K562 (cell line): ENCODE data around the gene SPATS2L. TPM values are rescaled to one million over a fixed set of nuclear protein-coding genes. Genes with fewer than 3 reads are reported as not detected.

Experiments
- ARNT ChIP-seq, 2 experiments: fragments of 450-650 bp; IDR thresholded peaks; 2 replicates each; pipeline ENCODE4 v1.6.1; 2016; ENCODE audit warnings: mild to moderate bottlenecking in 1 of 2
- ATF1 ChIP-seq, 2 experiments: fragments of 450-650 bp in 1 of 2; IDR thresholded peaks; 2 replicates each; pipeline ENCODE4 v1.6.1; 2016; ENCODE audit warnings: missing compliant biosample characterization in 1 of 2, missing genetic modification characterization in 1 of 2
- CBX5 ChIP-seq: IDR thresholded peaks from 2 replicates; pipeline ENCODE4 v1.6.1; 2014; ENCODE audit warnings: low read depth, borderline replicate concordance
- CCNT2 ChIP-seq: IDR thresholded peaks from 2 replicates; pipeline ENCODE4 v1.6.1; 2011; ENCODE audit warnings: borderline replicate concordance, low read depth, mild to moderate bottlenecking, moderate library complexity, mixed read lengths, low read length; ENCODE audit not compliant: insufficient read length; ENCODE audit errors: extremely low read depth
- E2F3 ChIP-seq: fragments of 250-450 bp; sonication (Bioruptor Pico); IDR thresholded peaks from 2 replicates; pipeline ENCODE4 v1.4.0; 2020; ENCODE audit warnings: mild to moderate bottlenecking
- EGR1 ChIP-seq: fragments of 450-650 bp; conservative IDR thresholded peaks from 2 replicates; pipeline ENCODE4 v1.6.1; 2017; ENCODE audit warnings: mild to moderate bottlenecking
- ESRRA ChIP-seq: fragments of 450-650 bp; IDR thresholded peaks from 2 replicates; pipeline ENCODE4 v1.6.1; 2014; ENCODE audit warnings: low read depth, mild to moderate bottlenecking, moderate library complexity, borderline replicate concordance
- KDM1A ChIP-seq, 2 experiments: fragments of 450-650 bp; IDR thresholded peaks; 2 replicates each; pipeline ENCODE4 v1.6.1; 2016; ENCODE audit warnings: mild to moderate bottlenecking in 2 of 2
- MED1 ChIP-seq: sonication (generic); formaldehyde crosslinking; IDR thresholded peaks from 2 replicates; pipeline ENCODE4 v1.8.1; 2023; ENCODE audit warnings: missing genetic modification reagents, borderline replicate concordance
- MTA3 ChIP-seq: fragments of 450-650 bp; formaldehyde crosslinking; IDR thresholded peaks from 2 replicates; pipeline ENCODE4 v1.6.1; 2017; ENCODE audit warnings: mild to moderate bottlenecking, borderline replicate concordance
- PTBP1 ChIP-seq: fragments of 200-400 bp; formaldehyde crosslinking; IDR thresholded peaks from 2 replicates; pipeline ENCODE4 v1.6.1; 2017; ENCODE audit warnings: low read depth, low read length
- TAF9B ChIP-seq: fragments of 450-650 bp; IDR thresholded peaks from 2 replicates; pipeline ENCODE4 v1.6.1; 2018; ENCODE audit warnings: mild to moderate bottlenecking; ENCODE audit not compliant: partially characterized antibody
- TARDBP ChIP-seq: fragments of 450-650 bp; IDR thresholded peaks from 2 replicates; pipeline ENCODE4 v1.6.1; 2016
- TFAM ChIP-seq: fragments of 250-450 bp; sonication (Bioruptor Pico); conservative IDR thresholded peaks from 2 replicates; pipeline ENCODE4 v1.5.0; 2021; ENCODE audit warnings: mild to moderate bottlenecking, moderate library complexity
- ZFPM2 ChIP-seq: fragments of 250-450 bp; sonication (Bioruptor Pico); IDR thresholded peaks from 2 replicates; pipeline ENCODE4 v1.5.1; 2022; ENCODE audit warnings: mild to moderate bottlenecking
- ZZZ3 ChIP-seq: fragments of 450-650 bp; IDR thresholded peaks from 2 replicates; pipeline ENCODE4 v1.6.1; 2016; ENCODE audit warnings: antibody characterized with exemption, mild to moderate bottlenecking, moderate library complexity
- polyA plus RNA-seq, 8 experiments: library from polyadenylated mRNA; depleted of rRNA in 4 of 8; stranded (reverse) in 5 of 8; unstranded in 3 of 8; fragments of >200 nt; fragmentation: Nextera tagmentation in 2 of 8; fragmentation: Illumina TruSeq in 1 of 8; extraction: Ambion mirVana in 2 of 8; extraction: Trizol in 1 of 8; gene quantifications; 2 replicates each; pipeline versions ENCODE4 v1.2.1 to v1.2.3, GENCODE V29; 2011 to 2014; ENCODE audit warnings: inconsistent platforms in 1 of 8, missing spikeins in 1 of 8
- total RNA-seq, 7 experiments: library from RNA; depleted of rRNA in 6 of 7; stranded (reverse); fragments of >200 nt in 6 of 7; fragmentation: Illumina TruSeq in 2 of 7; extraction: Trizol in 2 of 7; gene quantifications; 2 replicates each; pipeline versions ENCODE4 v1.2.1 to v1.2.3, GENCODE V29; 2011 to 2021; ENCODE audit warnings: low replicate concordance in 1 of 7
- TF ChIP-seq, protein P1 (sequence below): fragments of 250-450 bp; sonication (Bioruptor Pico); IDR thresholded peaks from 2 replicates; pipeline ENCODE4 v1.5.0; 2020; ENCODE audit warnings: mild to moderate bottlenecking
- TF ChIP-seq, protein P2 (sequence below), 2 experiments: fragments of 200-800 bp in 1 of 2; sonication (Bioruptor generic) in 1 of 2; sonication (generic) in 1 of 2; formaldehyde crosslinking in 1 of 2; IDR thresholded peaks in 1 of 2; conservative IDR thresholded peaks in 1 of 2; 2 replicates each; pipeline versions ENCODE4 v1.5.0 to v1.6.1; 2016 to 2020; ENCODE audit warnings: missing compliant biosample characterization in 1 of 2, missing genetic modification characterization in 1 of 2, missing genetic modification reagents in 1 of 2
- TF ChIP-seq, protein P3 (sequence below): sonication (generic); formaldehyde crosslinking; IDR thresholded peaks from 2 replicates; pipeline ENCODE4 v1.8.1; 2023; ENCODE audit warnings: mild to moderate bottlenecking, missing genetic modification reagents
- TF ChIP-seq, protein P4 (sequence below): sonication (generic); formaldehyde crosslinking; IDR thresholded peaks from 2 replicates; pipeline ENCODE4 v1.8.0; 2022; ENCODE audit warnings: missing genetic modification reagents, mild to moderate bottlenecking, moderate library complexity, borderline replicate concordance
- TF ChIP-seq, protein P5 (sequence below): fragments of 250-450 bp; sonication (Bioruptor Pico); IDR thresholded peaks from 2 replicates; pipeline ENCODE4 v1.8.0; 2021; ENCODE audit warnings: borderline replicate concordance, mild to moderate bottlenecking, moderate library complexity; ENCODE audit not compliant: poor library complexity, severe bottlenecking

SPATS2L gene
- total and polyA plus RNA-seq, 9 of the 15 experiments (the other 6 are each of a cell fraction or from before 2014, with no cell fraction given): 11.3 to 41.5 (median 24.9) TPM

DNA sequence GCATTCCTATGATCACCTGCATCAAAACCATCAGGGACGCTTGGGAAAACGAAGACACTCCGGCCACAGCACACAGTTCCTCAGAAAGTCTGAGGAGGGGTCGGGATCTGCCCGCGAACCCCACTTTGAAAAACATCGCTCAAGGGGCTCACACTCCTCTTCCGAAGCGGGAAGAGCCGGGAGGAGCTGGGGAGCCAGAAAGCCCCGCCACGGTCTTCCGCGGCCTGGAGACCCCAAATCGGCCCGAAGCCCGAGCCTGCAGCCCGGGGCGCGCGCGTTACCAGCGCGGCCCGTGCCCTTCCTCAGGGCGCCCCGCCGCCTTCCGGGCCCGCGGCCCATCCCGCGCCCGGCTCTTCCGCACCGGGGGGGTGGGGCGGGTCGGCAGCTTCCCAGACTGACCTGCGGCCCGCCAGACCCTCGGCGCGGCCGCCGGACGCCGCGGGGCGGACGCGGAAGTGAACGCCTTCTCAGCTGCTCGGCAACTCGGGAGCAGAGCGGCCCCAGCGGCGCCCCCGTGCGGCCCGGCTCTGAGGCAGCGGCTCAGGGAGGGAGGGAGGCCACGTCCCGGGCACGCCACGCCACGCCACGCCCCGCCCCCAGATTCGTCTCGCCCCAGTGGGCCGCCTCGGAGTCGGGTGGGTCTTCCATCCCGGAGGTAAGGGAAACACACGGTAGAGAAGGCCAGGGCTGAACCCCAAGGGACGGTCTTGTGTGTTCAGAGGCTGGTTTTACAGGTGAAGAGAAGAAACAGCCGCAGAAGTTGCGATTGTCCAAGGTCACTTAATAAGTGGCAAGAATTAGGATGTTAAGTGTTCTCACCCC lies 203.3 kb downstream of the SPATS2L start, which contains the start of gene KCTD18 (continued):
- TF ChIP-seq EGR1 (peak; percentile 54), KDM1A (IDR thresholded peaks at IDR 0.05) (no peak), ZFPM2 (CRISPR knock-in tag) (no peak), TARDBP (peak; percentile 94), ESRRA (0 out of 2 replicates have a peak, but pooled peaks have one; percentile 42), ZZZ3 (no peak), ARNT (IDR thresholded peaks at IDR 0.05) (no peak), PTBP1 (no peak), MED1 (no peak), MTA3 (peak; percentile 91), E2F3 (CRISPR knock-in tag) (peak; percentile 52; the same call in 1 of the 2 replicates), TAF9B (no peak), CCNT2 (peak; percentile 92), CBX5 (no peak), ATF1 (CRISPR knock-in tag; IDR thresholded peaks at IDR 0.05) (no peak), ATF1 (tag; IDR thresholded peaks at IDR 0.05) (peak; percentile 54; the same call in 1 of the 2 replicates), TFAM (CRISPR knock-in tag) (no peak)
- TF ChIP-seq, protein P1, sequence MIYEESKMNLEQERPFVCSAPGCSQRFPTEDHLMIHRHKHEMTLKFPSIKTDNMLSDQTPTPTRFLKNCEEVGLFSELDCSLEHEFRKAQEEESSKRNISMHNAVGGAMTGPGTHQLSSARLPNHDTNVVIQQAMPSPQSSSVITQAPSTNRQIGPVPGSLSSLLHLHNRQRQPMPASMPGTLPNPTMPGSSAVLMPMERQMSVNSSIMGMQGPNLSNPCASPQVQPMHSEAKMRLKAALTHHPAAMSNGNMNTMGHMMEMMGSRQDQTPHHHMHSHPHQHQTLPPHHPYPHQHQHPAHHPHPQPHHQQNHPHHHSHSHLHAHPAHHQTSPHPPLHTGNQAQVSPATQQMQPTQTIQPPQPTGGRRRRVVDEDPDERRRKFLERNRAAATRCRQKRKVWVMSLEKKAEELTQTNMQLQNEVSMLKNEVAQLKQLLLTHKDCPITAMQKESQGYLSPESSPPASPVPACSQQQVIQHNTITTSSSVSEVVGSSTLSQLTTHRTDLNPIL (CRISPR knock-in tag): no peak
- TF ChIP-seq, protein P2, sequence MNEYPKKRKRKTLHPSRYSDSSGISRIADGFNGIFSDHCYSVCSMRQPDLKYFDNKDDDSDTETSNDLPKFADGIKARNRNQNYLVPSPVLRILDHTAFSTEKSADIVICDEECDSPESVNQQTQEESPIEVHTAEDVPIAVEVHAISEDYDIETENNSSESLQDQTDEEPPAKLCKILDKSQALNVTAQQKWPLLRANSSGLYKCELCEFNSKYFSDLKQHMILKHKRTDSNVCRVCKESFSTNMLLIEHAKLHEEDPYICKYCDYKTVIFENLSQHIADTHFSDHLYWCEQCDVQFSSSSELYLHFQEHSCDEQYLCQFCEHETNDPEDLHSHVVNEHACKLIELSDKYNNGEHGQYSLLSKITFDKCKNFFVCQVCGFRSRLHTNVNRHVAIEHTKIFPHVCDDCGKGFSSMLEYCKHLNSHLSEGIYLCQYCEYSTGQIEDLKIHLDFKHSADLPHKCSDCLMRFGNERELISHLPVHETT (CRISPR knock-in tag; conservative IDR thresholded peaks at IDR 0.05 in 1 of 2, IDR thresholded peaks at IDR 0.05 in 1 of 2): peak in 1 of 2 experiments; percentile 77; a peak in 2 of 4 replicates
- TF ChIP-seq, protein P3, sequence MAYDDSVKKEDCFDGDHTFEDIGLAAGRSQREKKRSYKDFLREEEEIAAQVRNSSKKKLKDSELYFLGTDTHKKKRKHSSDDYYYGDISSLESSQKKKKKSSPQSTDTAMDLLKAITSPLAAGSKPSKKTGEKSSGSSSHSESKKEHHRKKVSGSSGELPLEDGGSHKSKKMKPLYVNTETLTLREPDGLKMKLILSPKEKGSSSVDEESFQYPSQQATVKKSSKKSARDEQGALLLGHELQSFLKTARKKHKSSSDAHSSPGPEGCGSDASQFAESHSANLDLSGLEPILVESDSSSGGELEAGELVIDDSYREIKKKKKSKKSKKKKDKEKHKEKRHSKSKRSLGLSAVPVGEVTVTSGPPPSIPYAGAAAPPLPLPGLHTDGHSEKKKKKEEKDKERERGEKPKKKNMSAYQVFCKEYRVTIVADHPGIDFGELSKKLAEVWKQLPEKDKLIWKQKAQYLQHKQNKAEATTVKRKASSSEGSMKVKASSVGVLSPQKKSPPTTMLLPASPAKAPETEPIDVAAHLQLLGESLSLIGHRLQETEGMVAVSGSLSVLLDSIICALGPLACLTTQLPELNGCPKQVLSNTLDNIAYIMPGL (CRISPR knock-in tag): no peak; the same call in 1 of the 2 replicates
- TF ChIP-seq, protein P4, sequence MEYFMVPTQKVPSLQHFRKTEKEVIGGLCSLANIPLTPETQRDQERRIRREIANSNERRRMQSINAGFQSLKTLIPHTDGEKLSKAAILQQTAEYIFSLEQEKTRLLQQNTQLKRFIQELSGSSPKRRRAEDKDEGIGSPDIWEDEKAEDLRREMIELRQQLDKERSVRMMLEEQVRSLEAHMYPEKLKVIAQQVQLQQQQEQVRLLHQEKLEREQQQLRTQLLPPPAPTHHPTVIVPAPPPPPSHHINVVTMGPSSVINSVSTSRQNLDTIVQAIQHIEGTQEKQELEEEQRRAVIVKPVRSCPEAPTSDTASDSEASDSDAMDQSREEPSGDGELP (CRISPR knock-in tag): peak; percentile 95
- TF ChIP-seq, protein P5, sequence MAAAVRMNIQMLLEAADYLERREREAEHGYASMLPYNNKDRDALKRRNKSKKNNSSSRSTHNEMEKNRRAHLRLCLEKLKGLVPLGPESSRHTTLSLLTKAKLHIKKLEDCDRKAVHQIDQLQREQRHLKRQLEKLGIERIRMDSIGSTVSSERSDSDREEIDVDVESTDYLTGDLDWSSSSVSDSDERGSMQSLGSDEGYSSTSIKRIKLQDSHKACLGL: no peak
